ENCODE measurements around the gene RAPSN.
A peak's percentile ranks its signal among the peaks of the same experiment; 100 is the strongest.

The RAPSN gene

GRCh38 chr11:47431356-47432083 is 17.4 kb downstream of the RAPSN start:
- DNase-seq: no peak

GRCh38 chr11:47430524-47430923 is 18.4 kb downstream of the RAPSN start:
- DNase-seq: no peak

GRCh38 chr11:47426062-47426956 is 22.6 kb downstream of the RAPSN start, which contains the start of gene PSMC3:
TSS of gene PSMC3 (minus strand) at chr11:47426439. CDS start at chr11:47426279, 160 bp downstream.
- DNase-seq: peak; percentile 97

DNA sequence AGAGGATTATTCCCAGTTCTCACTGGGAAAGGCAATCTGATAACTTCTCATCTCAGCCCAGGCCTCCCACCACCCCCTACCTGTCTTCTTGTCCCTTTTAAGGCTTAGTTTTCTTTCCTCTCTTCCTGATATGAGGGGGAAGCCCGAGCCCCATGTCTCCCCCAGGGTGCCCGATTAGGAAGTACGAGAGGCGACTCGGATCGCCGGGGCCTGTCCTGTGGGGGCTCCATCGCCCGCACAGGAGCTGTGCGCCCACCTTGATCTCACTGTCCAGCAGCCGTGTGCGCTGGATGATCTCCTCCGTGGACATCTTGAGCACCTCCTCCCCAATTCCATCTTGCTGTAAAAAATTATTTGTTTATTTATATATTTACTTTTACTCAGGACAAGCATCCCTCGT is 23.3 kb downstream of the RAPSN start:
- DNase-seq: no peak

DNA sequence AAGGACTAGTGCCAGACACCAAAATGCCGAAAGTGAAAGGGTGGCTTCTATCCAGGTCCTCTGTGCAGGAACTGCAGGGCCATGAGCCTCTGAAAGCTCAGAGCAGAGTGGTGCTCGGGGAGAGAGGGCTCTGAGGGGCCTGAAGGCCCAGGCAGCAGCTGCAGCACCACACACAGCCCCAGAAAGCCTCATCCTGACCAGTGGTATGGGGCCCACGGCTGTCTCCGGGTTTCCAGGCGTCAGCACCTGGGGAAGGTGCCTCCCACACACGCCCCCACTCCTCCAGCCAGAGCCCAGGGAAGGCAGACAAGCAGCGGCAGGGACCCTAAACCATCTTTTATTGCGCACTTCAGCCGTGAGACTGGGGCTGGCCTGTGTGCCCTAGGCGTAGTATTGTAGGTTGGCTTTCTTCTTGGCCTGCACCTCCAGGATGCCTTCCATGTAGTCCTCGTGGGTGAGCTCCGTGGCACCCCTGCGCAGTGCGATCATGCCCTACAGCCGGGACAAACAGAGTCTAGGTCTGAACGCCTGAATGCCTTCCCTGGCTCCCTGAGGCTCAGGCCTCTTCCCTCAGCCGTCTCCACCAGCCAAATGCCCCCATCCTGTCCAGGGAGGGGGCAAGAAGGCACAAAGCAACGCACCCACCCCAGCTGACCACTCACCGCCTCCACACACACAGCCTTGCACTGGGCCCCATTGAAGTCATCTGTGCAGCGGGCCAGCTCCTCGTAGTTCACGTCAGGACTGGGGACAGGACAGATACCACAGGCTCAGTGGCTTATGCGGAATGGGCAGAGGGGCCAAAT is 30.3 kb downstream of the RAPSN start:
- no peak for DNase-seq

GRCh38 chr11:47417712-47418111 is 31.2 kb downstream of the RAPSN start:
- no peak for DNase-seq

- peak; percentile 98 for DNase-seq
These were observed 32.9 kb downstream of the RAPSN start for GRCh38 chr11:47415949-47416472.

DNA sequence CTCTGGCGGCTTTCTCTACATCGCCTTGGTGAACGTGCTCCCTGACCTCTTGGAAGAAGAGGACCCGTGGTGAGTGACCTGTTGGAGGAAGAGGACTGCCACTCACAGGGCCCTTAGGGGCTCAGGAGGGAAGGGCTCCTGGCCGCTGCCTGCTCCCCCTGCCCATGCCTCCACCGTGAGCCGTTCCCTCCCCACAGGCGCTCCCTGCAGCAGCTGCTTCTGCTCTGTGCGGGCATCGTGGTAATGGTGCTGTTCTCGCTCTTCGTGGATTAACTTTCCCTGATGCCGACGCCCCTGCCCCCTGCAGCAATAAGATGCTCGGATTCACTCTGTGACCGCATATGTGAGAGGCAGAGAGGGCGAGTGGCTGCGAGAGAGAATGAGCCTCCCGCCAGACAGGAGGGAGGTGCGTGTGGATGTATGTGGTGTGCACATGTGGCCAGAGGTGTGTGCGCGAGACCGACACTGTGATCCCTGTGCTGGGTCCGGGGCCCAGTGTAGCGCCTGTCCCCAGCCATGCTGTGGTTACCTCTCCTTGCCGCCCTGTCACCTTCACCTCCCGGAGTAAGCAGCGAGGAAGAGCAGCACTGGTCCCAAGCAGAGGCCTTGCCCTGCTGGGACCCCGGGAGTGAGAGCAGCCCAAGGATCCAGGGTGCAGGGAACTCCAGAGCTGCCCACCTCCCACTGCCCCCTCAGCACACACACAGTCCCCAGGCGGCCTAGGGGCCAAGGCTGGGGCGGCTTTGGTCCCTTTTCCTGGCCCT is 33.7 kb downstream of the RAPSN start:
- no peak for DNase-seq

GRCh38 chr11:47414685-47415070 is 34.3 kb downstream of the RAPSN start:
- DNase-seq: no peak

GRCh38 chr11:47413908-47414684 is 34.8 kb downstream of the RAPSN start:
- peak; percentile 82 for DNase-seq

DNA sequence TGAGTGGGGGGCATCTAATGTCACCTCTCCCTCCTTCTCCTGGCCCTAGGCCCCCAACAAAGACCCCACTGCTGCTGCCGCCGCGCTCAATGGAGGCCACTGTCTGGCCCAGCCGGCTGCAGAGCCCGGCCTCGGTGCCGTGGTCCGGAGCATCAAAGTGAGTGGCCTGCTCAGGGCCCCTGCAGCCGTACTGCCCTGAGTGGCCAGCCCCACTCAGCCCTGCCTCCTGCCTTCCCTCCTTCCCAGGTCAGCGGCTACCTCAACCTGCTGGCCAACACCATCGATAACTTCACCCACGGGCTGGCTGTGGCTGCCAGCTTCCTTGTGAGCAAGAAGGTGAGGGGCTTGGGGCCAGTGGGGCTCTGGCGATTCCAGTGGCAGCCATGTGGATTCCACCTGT is 35.6 kb downstream of the RAPSN start:
- no peak for DNase-seq

- peak; percentile 52 for DNase-seq
These were observed 36.8 kb downstream of the RAPSN start for GRCh38 chr11:47411884-47412746.

DNA sequence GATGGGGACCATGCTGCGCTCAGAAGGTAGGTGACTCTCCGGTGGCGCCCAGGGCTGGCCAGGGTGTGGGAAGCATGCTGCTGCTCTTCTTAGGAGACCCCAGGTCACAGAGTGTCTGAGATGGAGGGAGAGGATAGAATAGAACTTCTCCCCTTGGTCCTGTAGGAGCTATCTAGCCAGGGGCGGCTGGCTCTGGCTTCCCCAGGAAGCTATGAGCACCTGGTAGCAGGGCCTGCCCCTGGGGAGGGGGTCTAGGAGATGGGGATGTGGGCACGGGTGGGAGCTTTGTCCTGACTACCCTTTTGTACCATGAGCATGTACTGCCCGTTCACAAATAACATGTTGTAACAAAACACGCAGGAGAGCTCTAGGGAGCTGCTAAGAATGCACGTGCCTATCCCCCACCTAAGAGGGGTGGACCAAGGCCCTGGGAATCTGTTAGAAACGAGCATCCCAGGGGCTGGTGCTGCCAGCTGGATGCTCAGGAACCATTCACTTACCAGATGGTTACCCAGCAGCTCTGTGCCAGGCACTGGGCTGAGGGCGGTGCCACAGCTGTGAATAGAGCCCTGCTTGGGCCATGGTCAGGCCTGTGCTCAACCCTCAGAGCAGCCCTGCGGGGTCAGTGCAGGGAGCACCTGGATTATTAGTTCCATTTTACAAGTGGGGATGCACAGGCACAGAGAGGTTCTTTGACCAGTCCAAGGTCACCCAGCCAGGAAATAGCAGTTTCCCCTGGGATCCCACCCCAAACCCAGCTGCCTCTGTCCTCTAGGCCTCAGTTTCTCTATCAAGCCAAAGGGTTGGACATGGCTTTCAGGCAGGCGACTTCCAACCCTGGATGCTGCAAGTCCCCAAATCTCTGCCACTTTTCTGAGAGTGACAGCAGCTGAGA is 38.3 kb downstream of the RAPSN start:
- no peak for DNase-seq

DNA sequence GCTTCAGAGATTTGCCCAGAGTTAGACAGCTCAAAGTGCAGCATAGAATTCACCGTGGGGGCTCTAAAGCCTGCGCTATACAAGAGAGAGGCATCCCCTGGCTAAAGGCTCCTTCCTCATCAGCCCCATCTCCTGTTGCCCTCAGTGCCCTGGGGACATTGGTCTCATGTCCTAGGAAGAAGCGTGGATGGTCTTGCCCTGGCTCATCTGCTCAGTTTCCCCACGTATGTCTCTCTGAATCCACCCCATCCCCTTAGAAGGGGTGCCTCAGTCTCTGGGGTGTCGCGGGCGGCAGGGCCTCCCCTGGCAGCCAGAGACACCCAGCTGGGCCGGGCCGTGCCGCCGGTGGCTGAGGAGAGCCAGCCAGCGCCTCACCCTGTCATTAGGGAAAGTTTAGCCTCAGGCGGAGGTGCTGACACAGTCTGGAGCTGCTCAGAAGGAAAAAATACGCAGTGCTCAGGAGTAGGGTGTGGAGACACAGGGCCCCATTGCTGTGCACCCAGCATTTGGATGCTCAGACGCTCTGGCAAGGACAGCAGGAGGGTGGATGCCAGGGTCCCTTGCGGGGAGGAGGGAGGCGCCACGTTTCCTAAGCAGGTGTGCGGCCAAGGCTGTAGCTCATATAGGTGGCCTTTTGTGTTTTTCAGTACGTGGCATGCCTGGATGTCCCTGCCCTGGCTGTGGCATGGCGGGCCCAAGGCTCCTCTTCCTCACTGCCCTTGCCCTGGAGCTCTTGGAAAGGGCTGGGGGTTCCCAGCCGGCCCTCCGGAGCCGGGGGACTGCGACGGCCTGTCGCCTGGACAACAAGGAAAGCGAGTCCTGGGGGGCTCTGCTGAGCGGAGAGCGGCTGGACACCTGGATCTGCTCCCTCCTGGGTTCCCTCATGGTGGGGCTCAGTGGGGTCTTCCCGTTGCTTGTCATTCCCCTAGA is 39.2 kb downstream of the RAPSN start:
- DNase-seq: peak; percentile 67

DNA sequence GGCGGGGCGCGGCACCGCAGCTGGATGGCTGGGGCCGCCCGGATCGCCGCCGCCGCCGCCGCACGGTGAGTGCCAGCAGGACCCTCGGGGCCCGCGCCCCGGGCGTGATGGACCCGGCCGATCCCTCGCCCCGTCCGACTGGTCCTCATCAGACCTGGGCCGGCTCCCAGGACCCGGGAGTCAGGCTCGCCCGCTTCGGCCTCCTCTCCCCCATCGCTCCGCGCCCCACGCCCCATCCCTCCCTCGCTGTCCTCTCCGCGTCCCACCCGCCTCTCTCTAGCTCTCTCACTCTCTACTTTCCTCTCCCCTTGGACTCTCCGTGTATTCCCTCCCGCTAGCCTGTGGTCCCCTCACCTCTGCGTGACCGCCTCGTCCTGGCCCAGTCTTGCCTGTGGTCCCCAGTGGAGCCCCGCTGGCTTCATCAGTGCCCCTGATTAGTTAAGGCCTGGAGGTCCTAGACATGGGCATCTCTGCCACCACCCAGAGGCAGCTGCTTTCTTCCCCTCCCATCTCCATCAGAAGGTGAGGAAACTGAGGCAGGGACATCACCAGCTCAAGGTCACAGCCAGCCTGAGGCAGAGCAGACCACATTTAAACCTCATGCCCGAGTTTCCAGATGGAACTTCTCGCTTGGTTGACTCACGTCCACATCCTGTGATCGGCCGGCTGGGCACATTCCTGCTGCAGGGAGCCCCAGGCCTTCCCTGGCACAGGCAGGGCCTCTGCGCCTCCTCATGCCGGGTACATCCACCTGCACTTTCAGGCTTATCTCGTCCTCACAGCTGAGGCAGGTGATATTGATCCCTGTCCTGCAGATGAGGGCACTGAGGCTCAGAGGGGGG is 40.1 kb downstream of the RAPSN start:
- peak; percentile 91 for DNase-seq

- peak; percentile 97 for DNase-seq
These were observed 41.0 kb downstream of the RAPSN start, which contains the start of gene SLC39A13 for GRCh38 chr11:47407746-47408590. TSS of gene SLC39A13 (plus strand) at chr11:47408590. CDS start at chr11:47410095, 1,505 bp downstream.
